ENCODE data around the gene DCBLD1.

DNA sequence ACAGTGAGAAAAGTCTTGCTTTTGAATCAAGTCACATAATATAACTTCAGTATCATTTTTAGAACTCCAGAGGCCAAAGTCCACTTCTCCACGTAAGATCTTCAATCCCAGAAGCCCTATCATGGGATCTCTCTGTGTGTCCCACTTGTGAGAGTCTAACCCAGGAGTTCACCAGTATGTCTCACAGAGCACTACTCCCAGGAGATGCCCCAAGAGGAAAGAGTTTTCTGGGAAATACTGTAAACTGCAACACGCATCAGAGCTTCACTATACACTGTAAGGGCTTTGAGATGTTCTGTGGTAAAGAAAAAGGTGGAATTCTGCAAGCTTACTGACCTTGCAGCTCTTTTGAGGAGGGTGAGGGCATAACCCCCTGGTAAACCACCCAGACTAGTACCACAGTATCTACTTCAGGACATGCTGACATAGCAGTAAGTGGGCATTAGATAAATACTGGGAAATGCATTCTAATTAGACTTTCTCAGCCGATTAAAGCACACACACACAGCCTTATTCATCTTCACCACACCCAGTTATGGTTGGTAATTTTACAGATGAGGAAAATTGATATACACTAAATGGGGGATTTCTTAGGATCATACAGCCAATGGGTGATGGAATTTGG is 12.3 kb downstream of the DCBLD1 start:
- TF ChIP-seq, protein P1, sequence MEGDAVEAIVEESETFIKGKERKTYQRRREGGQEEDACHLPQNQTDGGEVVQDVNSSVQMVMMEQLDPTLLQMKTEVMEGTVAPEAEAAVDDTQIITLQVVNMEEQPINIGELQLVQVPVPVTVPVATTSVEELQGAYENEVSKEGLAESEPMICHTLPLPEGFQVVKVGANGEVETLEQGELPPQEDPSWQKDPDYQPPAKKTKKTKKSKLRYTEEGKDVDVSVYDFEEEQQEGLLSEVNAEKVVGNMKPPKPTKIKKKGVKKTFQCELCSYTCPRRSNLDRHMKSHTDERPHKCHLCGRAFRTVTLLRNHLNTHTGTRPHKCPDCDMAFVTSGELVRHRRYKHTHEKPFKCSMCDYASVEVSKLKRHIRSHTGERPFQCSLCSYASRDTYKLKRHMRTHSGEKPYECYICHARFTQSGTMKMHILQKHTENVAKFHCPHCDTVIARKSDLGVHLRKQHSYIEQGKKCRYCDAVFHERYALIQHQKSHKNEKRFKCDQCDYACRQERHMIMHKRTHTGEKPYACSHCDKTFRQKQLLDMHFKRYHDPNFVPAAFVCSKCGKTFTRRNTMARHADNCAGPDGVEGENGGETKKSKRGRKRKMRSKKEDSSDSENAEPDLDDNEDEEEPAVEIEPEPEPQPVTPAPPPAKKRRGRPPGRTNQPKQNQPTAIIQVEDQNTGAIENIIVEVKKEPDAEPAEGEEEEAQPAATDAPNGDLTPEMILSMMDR (IDR thresholded peaks at IDR 0.05; ENCODE audit: low read length) = no peak
- TF ChIP-seq EZH2 (IDR thresholded peaks at IDR 0.05; ENCODE audit: borderline replicate concordance, low read length) = no peak

All from OCI-LY1 (cell line).